Measurements from ENCODE around the gene PRKN.

DNA sequence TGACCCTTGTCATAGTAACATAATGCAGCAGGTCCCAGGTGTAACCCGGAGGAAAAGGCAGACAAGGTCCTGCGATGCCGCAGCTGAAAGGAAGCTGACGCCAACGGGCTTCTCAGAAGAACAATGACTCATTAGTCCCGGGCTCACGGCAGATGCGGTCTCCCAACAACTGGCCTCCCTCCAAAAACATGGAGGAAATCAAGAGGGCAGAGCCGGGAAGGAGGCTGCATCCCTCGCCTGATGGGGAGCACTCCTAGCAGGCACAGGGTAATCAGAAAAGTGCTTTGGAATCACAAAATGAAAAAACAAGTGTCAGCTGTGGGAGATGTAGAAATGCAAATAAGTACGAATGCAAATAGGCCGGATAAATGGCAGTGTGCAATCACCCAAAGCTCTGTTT, 1288.5 kb downstream of the PRKN start:
- TF ChIP-seq, protein P1, sequence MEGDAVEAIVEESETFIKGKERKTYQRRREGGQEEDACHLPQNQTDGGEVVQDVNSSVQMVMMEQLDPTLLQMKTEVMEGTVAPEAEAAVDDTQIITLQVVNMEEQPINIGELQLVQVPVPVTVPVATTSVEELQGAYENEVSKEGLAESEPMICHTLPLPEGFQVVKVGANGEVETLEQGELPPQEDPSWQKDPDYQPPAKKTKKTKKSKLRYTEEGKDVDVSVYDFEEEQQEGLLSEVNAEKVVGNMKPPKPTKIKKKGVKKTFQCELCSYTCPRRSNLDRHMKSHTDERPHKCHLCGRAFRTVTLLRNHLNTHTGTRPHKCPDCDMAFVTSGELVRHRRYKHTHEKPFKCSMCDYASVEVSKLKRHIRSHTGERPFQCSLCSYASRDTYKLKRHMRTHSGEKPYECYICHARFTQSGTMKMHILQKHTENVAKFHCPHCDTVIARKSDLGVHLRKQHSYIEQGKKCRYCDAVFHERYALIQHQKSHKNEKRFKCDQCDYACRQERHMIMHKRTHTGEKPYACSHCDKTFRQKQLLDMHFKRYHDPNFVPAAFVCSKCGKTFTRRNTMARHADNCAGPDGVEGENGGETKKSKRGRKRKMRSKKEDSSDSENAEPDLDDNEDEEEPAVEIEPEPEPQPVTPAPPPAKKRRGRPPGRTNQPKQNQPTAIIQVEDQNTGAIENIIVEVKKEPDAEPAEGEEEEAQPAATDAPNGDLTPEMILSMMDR (IDR thresholded peaks at IDR 0.05; ENCODE audit: borderline replicate concordance, extremely low read depth, low read length, poor library complexity, severe bottlenecking): no peak
- TF ChIP-seq EZH2 (IDR thresholded peaks at IDR 0.05; ENCODE audit: borderline replicate concordance, low read depth, low read length, severe bottlenecking): no peak

All from DND-41 (cell line).